Endodermal cell (in vitro differentiated cells): Measurements from ENCODE around the gene DTNB. TPM values are rescaled to one million over a fixed set of nuclear protein-coding genes. Genes with fewer than 3 reads are reported as not detected.

ENCODE experiments used
- DNase-seq: peaks from one replicate; pipeline ENCODE4 v3.0.0-alpha.2; 2017
- H3K27ac ChIP-seq: 2 replicates; pipeline ENCODE4 v1.5.1; 2013; ENCODE audit warnings: mild to moderate bottlenecking, low read depth, low read length, moderate library complexity
- H3K27me3 ChIP-seq: 2 replicates; pipeline ENCODE4 v1.6.1; 2013; ENCODE audit warnings: mild to moderate bottlenecking, low read length, moderate library complexity; ENCODE audit not compliant: insufficient read depth, control insufficient read depth, poor library complexity, severe bottlenecking
- H3K36me3 ChIP-seq: 2 replicates; pipeline ENCODE4 v1.7.0; 2013; ENCODE audit warnings: mild to moderate bottlenecking, low read length, moderate library complexity; ENCODE audit not compliant: control insufficient read depth, insufficient read depth
- H3K4me1 ChIP-seq: one replicate; pipeline ENCODE4 v1.7.0; 2013; ENCODE audit warnings: low read length; ENCODE audit not compliant: control insufficient read depth, insufficient read depth
- H3K4me3 ChIP-seq: 2 replicates; pipeline ENCODE4 v1.5.1; 2013; ENCODE audit warnings: mild to moderate bottlenecking, low read length, moderate library complexity
- H3K9ac ChIP-seq: 2 replicates; pipeline ENCODE4 v1.6.1; 2013; ENCODE audit warnings: mild to moderate bottlenecking, low read length, moderate library complexity; ENCODE audit not compliant: poor library complexity, severe bottlenecking; ENCODE audit errors: extremely low read depth
- H3K9me3 ChIP-seq: 2 replicates; pipeline ENCODE4 v1.6.1; 2013; ENCODE audit warnings: mild to moderate bottlenecking, low read length, moderate library complexity; ENCODE audit not compliant: control insufficient read depth
- H3K27ac Mint-ChIP-seq: 2 replicates; pipeline ENCODE4 v1.8.0; 2020; ENCODE audit warnings: mixed read lengths
- H3K27me3 Mint-ChIP-seq: 2 replicates; pipeline ENCODE4 v1.8.0; 2021; ENCODE audit warnings: mild to moderate bottlenecking, mixed read lengths; ENCODE audit not compliant: insufficient read depth
- H3K36me3 Mint-ChIP-seq: 2 replicates; pipeline ENCODE4 v1.8.0; 2020; ENCODE audit warnings: low read depth, mixed read lengths
- H3K4me1 Mint-ChIP-seq: 2 replicates; pipeline ENCODE4 v1.8.0; 2020; ENCODE audit warnings: mixed read lengths
- H3K4me3 Mint-ChIP-seq: 2 replicates; pipeline ENCODE4 v1.8.0; 2020; ENCODE audit warnings: mild to moderate bottlenecking, moderate library complexity, mixed read lengths
- H3K9me3 Mint-ChIP-seq: 2 replicates; pipeline ENCODE4 v1.8.0; 2020; ENCODE audit warnings: mild to moderate bottlenecking, mixed read lengths
- WGBS, 2 experiments: methylation state at CpG; one replicate each; pipeline versions ENCODE4 v1.1.5 to v1.1.7; 2013; ENCODE audit warnings: missing lambda C conversion rate in 2 of 2, mixed read lengths in 1 of 2; ENCODE audit not compliant: insufficient coverage in 1 of 2, insufficient read length in 1 of 2; 5-methylcytosine and 5-hydroxymethylcytosine counted together
- total RNA-seq, 2 donors: library from RNA; stranded (reverse); fragmentation: NEBNext Ultra II Directional in 1 of 2; extraction: Animal tissue kit (Norgen Biotek cat#: 25700) in 1 of 2; gene quantifications; 2 replicates in 1 of 2; 3 replicates in 1 of 2; pipeline ENCODE4 v1.2.1, GENCODE V29; 2021
- TF ChIP-seq, protein P1 (sequence below): fragments of 200-600 bp; sonication (generic); conservative IDR thresholded peaks from 2 replicates; pipeline ENCODE4 v1.5.0; 2021; ENCODE audit warnings: antibody characterized with exemption, mild to moderate bottlenecking

Gene DTNB
- total RNA-seq, 2 donors from 2014 or later = 38.8 to 48.7 TPM

DNA sequence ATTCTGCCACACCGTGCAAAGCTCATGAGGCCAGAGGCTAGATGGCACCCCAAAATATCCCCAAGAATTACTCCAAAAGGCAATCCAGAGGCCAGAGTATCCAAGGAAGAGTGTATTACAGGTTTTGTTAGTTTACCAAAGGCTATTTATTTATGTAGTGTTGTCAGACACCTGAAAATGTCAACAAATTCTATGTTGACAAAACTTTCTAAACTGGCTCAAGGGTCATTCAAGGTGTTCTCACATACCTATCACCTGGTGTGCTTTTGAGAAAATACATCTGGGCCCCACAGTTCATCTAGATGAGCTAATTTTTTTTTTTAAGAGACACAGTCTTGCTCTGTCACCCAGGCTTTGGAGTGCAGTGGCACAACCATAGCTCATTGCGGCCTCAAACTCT, 12.4 kb upstream of the DTNB start:
- 83 to 98% methylated on average over 1 to 2 of the region's 2 CpGs for WGBS, 2 experiments
- no peak overlapping the region for H3K9ac ChIP-seq

DNA sequence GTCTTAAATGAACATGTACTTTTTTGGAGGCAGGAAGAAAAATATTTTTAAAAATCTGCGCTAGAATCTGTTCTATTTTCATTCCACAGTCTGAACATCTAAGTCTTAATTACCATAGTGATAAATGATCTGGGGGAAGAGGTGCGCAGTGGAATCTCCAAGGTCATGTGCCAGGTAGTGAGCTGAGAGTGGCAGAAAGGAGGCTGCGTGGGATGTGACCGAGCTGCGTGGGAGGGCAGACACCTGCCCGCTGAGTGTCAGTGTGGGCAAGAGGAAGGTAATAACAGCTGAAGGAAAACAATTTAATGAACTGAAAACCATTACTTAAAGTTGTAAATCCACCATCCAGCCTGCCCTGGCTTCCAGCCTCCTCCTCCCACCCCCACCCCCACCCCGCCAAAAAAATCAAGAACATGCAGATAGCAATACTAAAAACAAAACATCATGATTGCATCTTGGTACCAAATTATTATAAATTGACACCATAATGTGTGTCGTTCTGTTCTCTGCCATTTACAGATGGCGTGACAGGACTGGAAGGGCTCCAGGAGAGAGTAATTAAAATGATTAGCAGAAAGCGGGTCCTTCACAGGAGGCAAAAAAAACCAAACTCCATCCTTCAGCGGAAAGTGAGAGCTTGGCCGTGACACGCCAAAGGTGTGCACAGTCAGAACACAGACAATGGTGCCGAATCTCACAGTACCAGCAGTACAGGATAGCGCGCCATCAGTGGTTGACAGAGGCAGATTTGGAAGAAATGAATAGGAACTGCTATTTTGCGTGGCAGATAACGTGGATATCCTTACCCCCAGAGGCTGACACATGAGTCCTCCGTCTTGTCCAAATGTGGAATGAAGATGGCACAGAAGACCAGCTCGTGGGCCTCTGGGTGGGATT, 11.4 kb upstream of the DTNB start:
- H3K9ac ChIP-seq = no peak overlapping the region
- no peaks in the 10 kb centered on the region for H3K27me3 ChIP-seq
- no peak for DNase-seq
- H3K9me3 Mint-ChIP-seq = no peaks in the 10 kb centered on the region
- peaks cover 8% of the 10 kb centered on the region for H3K4me1 Mint-ChIP-seq
- H3K27me3 Mint-ChIP-seq = peaks cover 25% of the 10 kb centered on the region
- H3K36me3 ChIP-seq = no peaks in the 10 kb centered on the region
- H3K4me3 ChIP-seq = no peak overlapping the region
- no peak overlapping the region for H3K27ac Mint-ChIP-seq
- no peaks in the 10 kb centered on the region for H3K9me3 ChIP-seq
- TF ChIP-seq, protein P1, sequence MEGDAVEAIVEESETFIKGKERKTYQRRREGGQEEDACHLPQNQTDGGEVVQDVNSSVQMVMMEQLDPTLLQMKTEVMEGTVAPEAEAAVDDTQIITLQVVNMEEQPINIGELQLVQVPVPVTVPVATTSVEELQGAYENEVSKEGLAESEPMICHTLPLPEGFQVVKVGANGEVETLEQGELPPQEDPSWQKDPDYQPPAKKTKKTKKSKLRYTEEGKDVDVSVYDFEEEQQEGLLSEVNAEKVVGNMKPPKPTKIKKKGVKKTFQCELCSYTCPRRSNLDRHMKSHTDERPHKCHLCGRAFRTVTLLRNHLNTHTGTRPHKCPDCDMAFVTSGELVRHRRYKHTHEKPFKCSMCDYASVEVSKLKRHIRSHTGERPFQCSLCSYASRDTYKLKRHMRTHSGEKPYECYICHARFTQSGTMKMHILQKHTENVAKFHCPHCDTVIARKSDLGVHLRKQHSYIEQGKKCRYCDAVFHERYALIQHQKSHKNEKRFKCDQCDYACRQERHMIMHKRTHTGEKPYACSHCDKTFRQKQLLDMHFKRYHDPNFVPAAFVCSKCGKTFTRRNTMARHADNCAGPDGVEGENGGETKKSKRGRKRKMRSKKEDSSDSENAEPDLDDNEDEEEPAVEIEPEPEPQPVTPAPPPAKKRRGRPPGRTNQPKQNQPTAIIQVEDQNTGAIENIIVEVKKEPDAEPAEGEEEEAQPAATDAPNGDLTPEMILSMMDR = no peak
- H3K27ac ChIP-seq = no peak overlapping the region
- H3K36me3 Mint-ChIP-seq = no peaks in the 10 kb centered on the region
- no peaks in the 10 kb centered on the region for H3K4me1 ChIP-seq
- 95% methylated on average over 17 to 19 of the region's 20 CpGs for WGBS, 2 experiments
- no peak overlapping the region for H3K4me3 Mint-ChIP-seq

More for the DNA sequence above, 12.4 kb upstream of the DTNB start:
- Mint-ChIP-seq H3K27me3 (peaks cover 29% of the 10 kb centered on the region), H3K4me1 (peaks cover 8% of the 10 kb centered on the region), H3K36me3 (no peaks in the 10 kb centered on the region), H3K27ac (no peak overlapping the region), H3K9me3 (no peaks in the 10 kb centered on the region), H3K4me3 (no peak overlapping the region)
- no peaks in the 10 kb centered on the region for H3K4me1 ChIP-seq
- no peak overlapping the region for H3K27ac ChIP-seq
- H3K36me3 ChIP-seq = no peaks in the 10 kb centered on the region
- DNase-seq = no peak
- H3K27me3 ChIP-seq = no peaks in the 10 kb centered on the region
- H3K4me3 ChIP-seq = no peak overlapping the region
- H3K9me3 ChIP-seq = no peaks in the 10 kb centered on the region
- TF ChIP-seq, protein P1 = no peak

DNA sequence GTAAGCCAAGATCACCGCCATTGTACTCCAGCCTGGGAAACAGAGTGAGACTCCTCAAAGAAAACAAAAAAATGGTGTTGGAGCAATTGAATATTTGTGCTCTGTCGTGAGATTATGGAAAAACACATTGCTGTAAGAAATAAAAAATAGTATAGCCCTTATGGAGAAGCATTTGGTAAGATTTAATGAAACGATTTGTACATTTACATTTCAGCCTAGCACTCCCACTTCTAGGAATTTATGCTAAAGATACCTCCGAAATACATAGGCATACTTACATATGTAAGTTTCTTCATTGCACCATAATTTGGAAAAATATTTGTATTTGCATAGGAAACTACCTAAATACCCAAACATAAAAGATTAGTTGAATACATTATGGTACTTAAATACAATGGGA, 8.7 kb upstream of the DTNB start:
- H3K4me1 Mint-ChIP-seq = peaks cover 8% of the 10 kb centered on the region
- 91 to 93% methylated on average over 2 to 4 of the region's 4 CpGs for WGBS, 2 experiments

More for the DNA sequence above, 8.7 kb upstream of the DTNB start:
- Mint-ChIP-seq H3K27ac (no peak overlapping the region), H3K9me3 (peaks cover 1% of the 10 kb centered on the region), H3K27me3 (peaks cover 20% of the 10 kb centered on the region), H3K36me3 (no peaks in the 10 kb centered on the region), H3K4me3 (no peak overlapping the region)
- no peaks in the 10 kb centered on the region for H3K36me3 ChIP-seq
- TF ChIP-seq, protein P1 = no peak
- H3K9me3 ChIP-seq = peaks cover 4% of the 10 kb centered on the region
- H3K27ac ChIP-seq = no peak overlapping the region
- DNase-seq = no peak
- H3K27me3 ChIP-seq = no peaks in the 10 kb centered on the region
- no peaks in the 10 kb centered on the region for H3K4me1 ChIP-seq
- no peak overlapping the region for H3K9ac ChIP-seq
- no peak overlapping the region for H3K4me3 ChIP-seq
